ENCODE results near the gene LYZL4. TPM values are rescaled to one million over a fixed set of nuclear protein-coding genes. Genes with fewer than 3 reads are reported as not detected.

The LYZL4 gene
- total RNA-seq, 1 experiment from 2014 or later: not detected

DNA sequence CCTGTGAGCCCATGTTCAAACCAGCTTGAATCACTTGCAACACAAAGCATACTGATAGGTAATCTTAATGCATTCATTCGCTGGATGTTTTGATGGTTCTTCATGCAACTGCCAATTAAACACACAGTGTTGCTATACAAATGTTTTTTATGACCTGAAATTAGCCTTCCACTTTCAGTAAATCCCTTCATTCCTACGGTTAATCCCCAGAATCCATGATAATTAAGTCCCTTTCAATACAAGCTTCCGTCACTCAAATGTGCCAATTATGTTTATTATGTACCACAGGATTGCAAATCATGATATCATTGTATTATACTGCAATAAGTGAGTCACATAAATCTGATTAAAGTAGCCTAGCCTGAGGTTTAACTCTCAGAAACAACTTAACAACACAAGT is 14.5 kb upstream of the LYZL4 start:
- Histone ChIP-seq H3K36me3 (ENCODE audit: low read depth) (no peaks in the 10 kb centered on the region), H3K27me3 (ENCODE audit: insufficient read depth, low read depth) (no peaks in the 10 kb centered on the region), H3K4me3 (no peak overlapping the region), H3K79me2 (ENCODE audit: low read depth) (no peaks in the 10 kb centered on the region), H3K9me2 (ENCODE audit: insufficient read depth) (no peaks in the 10 kb centered on the region), H4K20me1 (ENCODE audit: insufficient read depth) (no peaks in the 10 kb centered on the region), H3K4me2 (no peak overlapping the region), H3F3A (ENCODE audit: insufficient read depth, low read depth) (no peaks in the 10 kb centered on the region), H3K4me1 (replicated peaks; ENCODE audit: insufficient read depth) (no peaks in the 10 kb centered on the region), H2AFZ (no peak overlapping the region), H3K9me3 (ENCODE audit: insufficient read depth, low read depth) (no peaks in the 10 kb centered on the region), H3K27ac (no peak overlapping the region)
- ChIA-PET POLR2A (ENCODE audit: unreplicated experiment) (no interaction called here), CTCF (interaction anchor here (0.6 kb wide), 1 partner anchor 190 kb away, joined by 4 read pairs; no protein-coding TSS in a partner anchor)
- no peak for DNase-seq
- intact Hi-C loops (cut with micrococcal nuclease; ENCODE audit: unreplicated experiment): no loop called here
- TF ChIP-seq EZH2 (IDR thresholded peaks at IDR 0.05; ENCODE audit: low read depth) (no peak), CTCF (conservative IDR thresholded peaks at IDR 0.05) (no peak)
- no TSS peak for BruUV-seq (replicated peaks)

DNA sequence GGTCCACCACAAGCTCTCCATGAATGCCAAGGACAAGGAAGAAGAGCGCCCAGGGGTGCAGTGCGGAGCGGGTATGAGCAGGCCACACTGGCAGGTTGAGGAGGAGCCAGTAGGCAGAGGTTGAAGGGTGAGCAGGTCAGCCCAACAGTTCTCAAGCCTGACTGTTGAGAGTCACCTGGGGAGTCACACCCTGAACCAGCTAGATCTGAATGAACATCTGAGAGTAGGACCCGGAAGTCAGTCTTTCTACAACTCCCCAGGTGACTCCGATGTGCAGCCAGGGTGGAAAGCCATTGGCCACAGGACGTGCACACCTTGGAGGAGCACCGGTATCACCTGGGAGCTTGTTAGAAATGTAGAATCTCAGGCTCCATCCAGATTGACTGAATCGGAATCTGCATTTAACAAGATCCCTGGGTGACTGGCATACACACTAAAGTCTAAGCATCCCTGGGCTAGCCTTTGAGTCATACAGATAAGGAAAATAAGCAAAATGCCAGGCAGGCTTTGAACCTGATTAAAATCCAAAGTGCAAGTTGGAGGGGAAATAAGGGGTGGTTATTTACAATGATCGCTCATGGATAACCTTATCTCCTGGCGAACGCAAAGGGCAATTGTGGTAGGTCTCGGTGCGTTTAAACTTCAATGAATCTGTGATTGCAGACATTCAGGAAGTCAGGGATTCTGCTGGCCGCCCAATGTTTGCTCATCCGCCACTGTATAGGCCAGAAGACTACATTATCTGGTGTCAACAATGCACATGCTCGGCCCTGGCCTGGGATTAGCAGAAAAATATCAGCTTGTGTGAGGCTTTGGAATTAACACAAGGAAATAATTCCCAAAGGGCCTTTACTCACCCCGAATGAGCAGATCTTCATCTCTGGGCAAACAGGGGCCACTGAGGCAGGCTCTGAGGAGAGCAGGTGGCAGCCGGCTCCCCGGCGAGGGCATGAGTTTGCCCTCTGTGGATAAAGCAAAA is 11.7 kb upstream of the LYZL4 start:
- no peak overlapping the region for H3K4me3 ChIP-seq
- no peak overlapping the region for H3K4me2 ChIP-seq
- no peak overlapping the region for H2AFZ ChIP-seq
- no peaks in the 10 kb centered on the region for H3K9me3 ChIP-seq (ENCODE audit: insufficient read depth, low read depth)
- H3K4me1 ChIP-seq (replicated peaks; ENCODE audit: insufficient read depth): no peaks in the 10 kb centered on the region
- no peak overlapping the region for H3K27ac ChIP-seq
- H3K27me3 ChIP-seq (ENCODE audit: insufficient read depth, low read depth): no peaks in the 10 kb centered on the region
- intact Hi-C loops (cut with micrococcal nuclease; ENCODE audit: unreplicated experiment): no loop called here
- TF ChIP-seq CTCF (conservative IDR thresholded peaks at IDR 0.05) (no peak), EZH2 (IDR thresholded peaks at IDR 0.05; ENCODE audit: low read depth) (no peak)
- H3K36me3 ChIP-seq (ENCODE audit: low read depth): no peaks in the 10 kb centered on the region
- no peaks in the 10 kb centered on the region for H3K79me2 ChIP-seq (ENCODE audit: low read depth)
- BruUV-seq (replicated peaks): no TSS peak
- no peaks in the 10 kb centered on the region for H3F3A ChIP-seq (ENCODE audit: insufficient read depth, low read depth)
- ChIA-PET POLR2A (ENCODE audit: unreplicated experiment) (interaction anchor here (0.6 kb wide), 1 partner anchor 540 kb away, joined by 3 read pairs; no protein-coding TSS in a partner anchor), CTCF (no interaction called here)
- no peaks in the 10 kb centered on the region for H3K9me2 ChIP-seq (ENCODE audit: insufficient read depth)
- no peaks in the 10 kb centered on the region for H4K20me1 ChIP-seq (ENCODE audit: insufficient read depth)
- DNase-seq: no peak

DNA sequence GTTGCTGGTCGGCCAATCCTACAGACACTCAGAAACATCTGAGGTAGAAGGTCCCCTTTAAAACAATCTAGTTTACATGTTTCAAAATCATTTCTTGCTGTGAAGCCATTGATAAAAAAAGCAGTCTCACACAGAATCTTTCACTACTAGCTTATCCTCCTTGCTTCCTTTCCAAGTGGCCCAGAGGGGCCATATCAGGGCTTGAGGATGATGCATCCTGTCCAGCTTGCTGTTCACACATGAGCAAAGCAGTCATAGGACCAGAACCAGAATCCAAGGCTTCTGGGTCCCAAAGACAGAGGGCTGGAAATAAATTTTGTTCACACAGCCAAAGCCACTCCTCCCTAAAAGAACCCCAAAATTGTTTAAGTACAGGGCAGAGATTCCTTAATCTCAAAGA is 9.2 kb upstream of the LYZL4 start:
- no TSS peak for BruUV-seq (replicated peaks)
- CTCF ChIA-PET: no interaction called here
- DNase-seq: no peak

More for the DNA sequence above, 9.2 kb upstream of the LYZL4 start:
- H3K36me3 ChIP-seq (ENCODE audit: low read depth): no peaks in the 10 kb centered on the region
- no peak overlapping the region for H3K4me2 ChIP-seq
- H3K4me3 ChIP-seq: no peak overlapping the region
- TF ChIP-seq CTCF (conservative IDR thresholded peaks at IDR 0.05) (no peak), EZH2 (IDR thresholded peaks at IDR 0.05; ENCODE audit: low read depth) (no peak)
- POLR2A ChIA-PET (ENCODE audit: unreplicated experiment): no interaction called here
- no peaks in the 10 kb centered on the region for H3K79me2 ChIP-seq (ENCODE audit: low read depth)
- intact Hi-C loops (cut with micrococcal nuclease; ENCODE audit: unreplicated experiment): no loop called here
- no peak overlapping the region for H3K27ac ChIP-seq
- no peaks in the 10 kb centered on the region for H3K9me2 ChIP-seq (ENCODE audit: insufficient read depth)
- no peak overlapping the region for H2AFZ ChIP-seq
- H3F3A ChIP-seq (ENCODE audit: insufficient read depth, low read depth): no peaks in the 10 kb centered on the region
- H4K20me1 ChIP-seq (ENCODE audit: insufficient read depth): no peaks in the 10 kb centered on the region
- H3K27me3 ChIP-seq (ENCODE audit: insufficient read depth, low read depth): peaks cover 3% of the 10 kb centered on the region; the same call in 1 of the 2 replicates
- H3K4me1 ChIP-seq (replicated peaks; ENCODE audit: insufficient read depth): no peaks in the 10 kb centered on the region
- H3K9me3 ChIP-seq (ENCODE audit: insufficient read depth, low read depth): no peaks in the 10 kb centered on the region
